Bronchial epithelial cell (primary cell): ENCODE measurements around the gene AFAP1L2. TPM values are rescaled to one million over a fixed set of nuclear protein-coding genes. Genes with fewer than 3 reads are reported as not detected.
A peak's percentile ranks its signal among the peaks of the same experiment; 100 is the strongest.

ENCODE experiments used
- DNase-seq: peaks from one replicate; pipeline ENCODE4 v3.0.0-alpha.2; 2010; ENCODE audit warnings: low read depth
- FAIRE-seq: peaks from 2 replicates; lab custom pipeline; 2011; peaks lifted over from hg19 to GRCh38; lab: Jason Lieb, UNC
- H3K27me3 ChIP-seq: 2 replicates; pipeline ENCODE4 v1.5.1; 2011; ENCODE audit warnings: low read length; ENCODE audit not compliant: control insufficient read depth, insufficient read depth
- H3K36me3 ChIP-seq: 2 replicates; pipeline ENCODE4 v1.5.1; 2011; ENCODE audit warnings: low read length; ENCODE audit not compliant: control insufficient read depth, insufficient read depth
- H3K4me3 ChIP-seq: 2 replicates; pipeline ENCODE4 v1.5.1; 2011; ENCODE audit warnings: mild to moderate bottlenecking, low read depth, low read length, control low read depth
- CTCF ChIP-seq: IDR thresholded peaks from 2 replicates; pipeline ENCODE4 v1.5.1; 2011; ENCODE audit warnings: mild to moderate bottlenecking, moderate library complexity, low read length, control low read depth, inconsistent platforms; ENCODE audit not compliant: insufficient read depth, severe bottlenecking
- total RNA-seq: library from RNA; depleted of rRNA; stranded (reverse); fragments of >200 nt; gene quantifications from 2 replicates; pipeline ENCODE4 v1.2.1, GENCODE V29; 2014

Gene AFAP1L2
- total RNA-seq, 1 donor from 2014 or later: 6.8 TPM

- FAIRE-seq: peak; percentile 58
- H3K36me3 ChIP-seq: no peaks in the 10 kb centered on the region
- no peak overlapping the region for H3K4me3 ChIP-seq
- no peak for TF ChIP-seq CTCF
- H3K27me3 ChIP-seq: no peaks in the 10 kb centered on the region
- no peak for DNase-seq
These were observed 143.9 kb downstream of the AFAP1L2 start for GRCh38 chr10:114260366-114260765.

- Histone ChIP-seq H3K36me3 (no peaks in the 10 kb centered on the region), H3K4me3 (no peak overlapping the region), H3K27me3 (no peaks in the 10 kb centered on the region)
- DNase-seq: no peak
- no peak for FAIRE-seq
- TF ChIP-seq CTCF: no peak
These were observed 144.5 kb downstream of the AFAP1L2 start for GRCh38 chr10:114259824-114260223.

GRCh38 chr10:114258274-114258840 is 145.9 kb downstream of the AFAP1L2 start:
- no peak for DNase-seq
- no peak overlapping the region for H3K4me3 ChIP-seq
- H3K36me3 ChIP-seq: no peaks in the 10 kb centered on the region
- no peak for TF ChIP-seq CTCF
- FAIRE-seq: no peak
- no peaks in the 10 kb centered on the region for H3K27me3 ChIP-seq

- H3K4me3 ChIP-seq: no peak overlapping the region
- FAIRE-seq: no peak
- H3K27me3 ChIP-seq: no peaks in the 10 kb centered on the region
- DNase-seq: no peak
- no peaks in the 10 kb centered on the region for H3K36me3 ChIP-seq
- no peak for TF ChIP-seq CTCF
These were observed 146.8 kb downstream of the AFAP1L2 start for GRCh38 chr10:114257498-114257897.

- Histone ChIP-seq H3K36me3 (no peaks in the 10 kb centered on the region), H3K4me3 (no peak overlapping the region), H3K27me3 (no peaks in the 10 kb centered on the region)
- FAIRE-seq (no peak), DNase-seq (no peak)
- TF ChIP-seq CTCF: no peak
These were observed 147.5 kb downstream of the AFAP1L2 start for GRCh38 chr10:114256822-114257221.

GRCh38 chr10:114256008-114256765 is 148.1 kb downstream of the AFAP1L2 start:
- FAIRE-seq (no peak), DNase-seq (no peak)
- Histone ChIP-seq H3K4me3 (no peak overlapping the region), H3K36me3 (no peaks in the 10 kb centered on the region), H3K27me3 (no peaks in the 10 kb centered on the region)
- no peak for TF ChIP-seq CTCF
